Nephron (organoid): ENCODE measurements around the gene NXN.

ENCODE experiments used
- H3K27ac Mint-ChIP-seq, 3 experiments: 2 replicates each; pipeline ENCODE4 v1.8.0; 2020; ENCODE audit warnings: mixed read lengths in 3 of 3, mild to moderate bottlenecking in 2 of 3, moderate library complexity in 1 of 3
- H3K27me3 Mint-ChIP-seq: 2 replicates; pipeline ENCODE4 v1.8.0; 2021; ENCODE audit warnings: low read depth, mild to moderate bottlenecking, moderate library complexity, mixed read lengths
- H3K36me3 Mint-ChIP-seq: 2 replicates; pipeline ENCODE4 v1.8.0; 2020; ENCODE audit warnings: low read depth, mixed read lengths
- H3K4me1 Mint-ChIP-seq: 2 replicates; pipeline ENCODE4 v1.8.0; 2020; ENCODE audit warnings: mixed read lengths
- H3K4me3 Mint-ChIP-seq, 3 experiments: 2 replicates each; pipeline ENCODE4 v1.8.0; 2020; ENCODE audit warnings: mild to moderate bottlenecking in 3 of 3, mixed read lengths in 3 of 3, moderate library complexity in 2 of 3
- H3K9me3 Mint-ChIP-seq: 2 replicates; pipeline ENCODE4 v1.8.0; 2020; ENCODE audit warnings: mixed read lengths
- TF ChIP-seq, protein P1 (sequence below), 3 experiments: fragments of 200-600 bp; sonication (generic); IDR thresholded peaks; one replicate each; pipeline ENCODE4 v1.5.0; 2021; ENCODE audit warnings: antibody characterized with exemption in 3 of 3; ENCODE audit not compliant: unreplicated experiment in 3 of 3

NXN gene

DNA sequence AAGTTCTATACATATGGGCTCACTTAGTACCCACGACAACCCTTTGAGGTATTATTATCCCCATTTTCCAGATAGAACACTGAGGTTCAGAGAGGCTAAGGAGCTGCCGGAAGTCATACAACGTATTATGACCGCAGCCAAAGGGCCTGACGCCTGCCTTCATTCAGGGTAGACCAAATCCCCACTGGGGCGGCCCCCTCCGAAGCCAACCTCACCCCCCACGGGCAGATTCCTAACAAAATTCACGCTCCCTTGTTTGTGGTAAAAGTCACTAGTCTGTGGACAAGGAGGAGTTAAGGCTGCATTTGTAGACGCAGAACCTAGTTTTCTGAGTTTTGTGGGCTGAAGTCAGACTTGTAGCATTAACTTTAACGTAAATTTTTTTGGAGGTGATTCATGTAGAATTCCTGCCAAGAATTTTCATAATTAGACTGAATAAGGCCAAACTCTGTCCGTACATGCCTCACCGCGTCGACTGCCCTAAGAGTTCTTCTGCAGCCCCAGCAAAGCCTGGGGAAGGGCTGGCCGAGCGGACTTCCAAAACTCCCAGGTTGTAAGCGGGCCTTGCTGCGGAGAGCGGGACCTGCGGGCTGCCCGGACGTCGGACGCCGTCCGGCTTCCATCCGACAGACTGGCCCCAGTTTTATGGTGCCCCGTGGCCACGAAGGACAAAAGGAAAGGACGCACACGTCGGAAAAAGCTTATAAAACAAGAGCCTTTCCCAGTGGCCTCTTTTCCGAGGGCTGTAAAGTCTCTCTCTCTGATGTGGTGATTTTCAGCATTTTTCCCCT, 75.7 kb downstream of the NXN start:
- peaks cover 58% of the 10 kb centered on the region for H3K4me1 Mint-ChIP-seq
- H3K27ac Mint-ChIP-seq: peak overlapping the region; percentile 61 to 98 (median 91)
- H3K9me3 Mint-ChIP-seq: no peaks in the 10 kb centered on the region
- no peaks in the 10 kb centered on the region for H3K27me3 Mint-ChIP-seq
- TF ChIP-seq, protein P1, sequence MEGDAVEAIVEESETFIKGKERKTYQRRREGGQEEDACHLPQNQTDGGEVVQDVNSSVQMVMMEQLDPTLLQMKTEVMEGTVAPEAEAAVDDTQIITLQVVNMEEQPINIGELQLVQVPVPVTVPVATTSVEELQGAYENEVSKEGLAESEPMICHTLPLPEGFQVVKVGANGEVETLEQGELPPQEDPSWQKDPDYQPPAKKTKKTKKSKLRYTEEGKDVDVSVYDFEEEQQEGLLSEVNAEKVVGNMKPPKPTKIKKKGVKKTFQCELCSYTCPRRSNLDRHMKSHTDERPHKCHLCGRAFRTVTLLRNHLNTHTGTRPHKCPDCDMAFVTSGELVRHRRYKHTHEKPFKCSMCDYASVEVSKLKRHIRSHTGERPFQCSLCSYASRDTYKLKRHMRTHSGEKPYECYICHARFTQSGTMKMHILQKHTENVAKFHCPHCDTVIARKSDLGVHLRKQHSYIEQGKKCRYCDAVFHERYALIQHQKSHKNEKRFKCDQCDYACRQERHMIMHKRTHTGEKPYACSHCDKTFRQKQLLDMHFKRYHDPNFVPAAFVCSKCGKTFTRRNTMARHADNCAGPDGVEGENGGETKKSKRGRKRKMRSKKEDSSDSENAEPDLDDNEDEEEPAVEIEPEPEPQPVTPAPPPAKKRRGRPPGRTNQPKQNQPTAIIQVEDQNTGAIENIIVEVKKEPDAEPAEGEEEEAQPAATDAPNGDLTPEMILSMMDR (IDR thresholded peaks at IDR 0.05; ENCODE audit: unreplicated experiment in 3 of 3): no peak
- H3K36me3 Mint-ChIP-seq: no peaks in the 10 kb centered on the region
- peak overlapping the region in 1 of 3 experiments; percentile 24 for H3K4me3 Mint-ChIP-seq

DNA sequence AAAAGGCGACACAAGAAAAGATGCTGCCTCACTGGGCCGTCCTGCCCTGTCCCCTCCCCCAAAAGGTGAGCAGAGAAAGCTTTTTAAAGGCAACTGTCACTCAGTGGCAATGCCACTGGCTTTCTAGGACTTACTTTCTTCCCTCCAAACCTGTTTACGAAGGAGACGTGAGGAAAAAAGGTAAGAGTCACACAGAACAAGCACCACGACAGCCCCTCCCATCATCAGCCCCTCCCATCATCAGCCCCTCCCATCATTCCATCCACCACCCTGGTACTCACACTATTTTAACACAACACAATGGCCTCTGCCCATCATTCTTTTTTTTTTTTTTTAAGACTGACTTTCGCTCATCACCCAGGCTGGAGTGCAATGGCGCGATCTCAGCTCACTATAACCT, 77.1 kb downstream of the NXN start:
- Mint-ChIP-seq H3K36me3 (peaks cover 6% of the 10 kb centered on the region), H3K4me3 (no peak overlapping the region), H3K4me1 (peaks cover 64% of the 10 kb centered on the region), H3K27ac (peak overlapping the region in 1 of 3 experiments; percentile 43), H3K9me3 (no peaks in the 10 kb centered on the region), H3K27me3 (no peaks in the 10 kb centered on the region)
- TF ChIP-seq, protein P1 (IDR thresholded peaks at IDR 0.05; ENCODE audit: unreplicated experiment in 3 of 3): no peak

DNA sequence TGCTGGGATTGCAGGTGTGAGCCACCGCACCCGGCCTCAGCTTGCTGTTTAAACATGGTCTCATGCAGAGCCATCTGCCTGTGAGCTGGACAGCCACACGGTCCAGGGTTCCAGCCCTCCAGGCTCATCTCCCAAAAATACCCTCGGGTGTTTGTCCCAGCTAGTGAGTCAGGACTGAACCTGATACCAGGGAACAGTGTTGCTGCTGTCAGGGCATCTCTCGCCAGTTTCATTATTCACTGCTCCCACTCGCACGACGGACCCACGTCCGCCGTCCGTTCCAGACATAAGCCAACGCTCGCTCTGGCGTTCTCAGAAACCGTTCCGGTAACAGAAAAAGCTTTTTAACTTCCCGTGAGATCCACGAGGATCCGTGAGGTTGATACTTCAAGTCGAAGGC, 77.6 kb downstream of the NXN start:
- H3K27me3 Mint-ChIP-seq: no peaks in the 10 kb centered on the region
- no peaks in the 10 kb centered on the region for H3K9me3 Mint-ChIP-seq
- H3K4me1 Mint-ChIP-seq: peaks cover 67% of the 10 kb centered on the region

DNA sequence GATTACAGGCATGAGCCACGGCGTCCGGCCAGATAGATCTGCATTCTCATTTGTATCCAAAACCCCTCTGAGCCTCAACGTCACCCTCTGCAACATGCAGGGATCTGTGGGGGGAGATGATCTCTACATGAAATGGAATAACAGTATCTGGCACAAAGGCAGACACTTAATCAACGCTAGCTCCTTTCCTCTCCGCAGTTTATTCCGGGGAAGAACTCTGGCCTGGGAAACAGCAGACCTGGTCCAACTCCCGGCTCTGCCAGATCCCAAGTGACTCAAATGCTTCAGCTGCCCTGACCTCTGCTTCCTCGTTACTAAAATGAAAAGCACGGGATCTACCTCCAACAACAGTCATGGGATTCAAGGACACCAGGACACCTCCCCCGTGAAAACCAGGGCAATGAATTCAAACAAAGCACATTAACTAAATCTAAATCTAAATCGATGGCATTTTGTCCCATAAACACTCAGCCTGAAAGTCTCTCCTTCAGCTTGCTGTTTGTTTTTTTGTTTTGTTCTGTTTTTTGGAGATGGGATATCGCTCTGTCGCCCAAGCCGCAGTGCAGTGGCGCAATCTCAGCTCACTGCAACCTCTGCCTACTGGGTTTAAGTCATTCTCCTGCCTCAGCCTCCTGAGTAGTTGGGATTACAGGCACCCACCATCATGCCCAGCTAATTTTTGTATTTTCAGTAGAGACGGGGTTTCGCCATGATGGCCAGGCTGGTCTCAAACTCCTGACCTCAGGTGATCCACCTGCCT, 78.2 kb downstream of the NXN start:
- Mint-ChIP-seq H3K27me3 (no peaks in the 10 kb centered on the region), H3K9me3 (no peaks in the 10 kb centered on the region), H3K4me3 (peak overlapping the region in 2 of 3 experiments; percentile 4 to 13), H3K27ac (peak overlapping the region; percentile 11 to 92 (median 86)), H3K36me3 (peaks cover 6% of the 10 kb centered on the region), H3K4me1 (peaks cover 69% of the 10 kb centered on the region)
- TF ChIP-seq, protein P1 (IDR thresholded peaks at IDR 0.05; ENCODE audit: unreplicated experiment in 3 of 3): no peak

More for the DNA sequence above, 77.6 kb downstream of the NXN start:
- Mint-ChIP-seq H3K36me3 (peaks cover 6% of the 10 kb centered on the region), H3K4me3 (no peak overlapping the region), H3K27ac (peak overlapping the region in 1 of 3 experiments; percentile 92)
- TF ChIP-seq, protein P1 (IDR thresholded peaks at IDR 0.05; ENCODE audit: unreplicated experiment in 3 of 3): no peak

DNA sequence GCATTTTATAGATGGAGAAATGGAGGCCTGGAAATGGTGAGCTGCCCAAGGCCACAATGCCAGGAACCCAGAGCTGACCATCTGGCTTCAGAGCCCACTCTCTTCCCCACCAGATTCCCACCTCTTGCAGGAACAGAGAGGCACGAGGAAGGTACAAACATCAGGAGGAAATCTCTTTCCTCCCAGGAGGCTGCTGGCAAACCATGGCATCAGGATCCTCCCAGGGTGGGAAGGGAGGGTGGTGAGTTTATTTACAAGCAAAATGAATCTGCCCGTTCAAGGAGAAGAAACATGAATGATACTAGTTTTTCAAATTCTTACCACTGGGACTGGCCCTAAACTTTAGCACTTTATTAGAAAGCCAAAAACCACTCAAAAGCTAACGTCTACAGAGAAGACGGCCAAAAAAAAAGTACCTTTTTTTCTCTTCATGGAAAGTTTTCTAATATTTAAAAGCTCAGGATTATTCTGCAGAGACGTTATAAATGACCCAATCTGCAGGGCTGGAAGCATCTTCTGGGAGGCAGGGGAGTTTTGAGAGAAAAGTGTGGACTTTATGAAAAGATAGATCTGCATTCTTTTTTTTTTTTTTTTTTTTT, 79.1 kb downstream of the NXN start:
- peak overlapping the region in 2 of 3 experiments; percentile 28 to 29 for H3K4me3 Mint-ChIP-seq
- H3K27ac Mint-ChIP-seq: peak overlapping the region in 2 of 3 experiments; percentile 86 to 92
- peaks cover 69% of the 10 kb centered on the region for H3K4me1 Mint-ChIP-seq
- no peaks in the 10 kb centered on the region for H3K27me3 Mint-ChIP-seq
- H3K36me3 Mint-ChIP-seq: peaks cover 6% of the 10 kb centered on the region
- TF ChIP-seq, protein P1 (IDR thresholded peaks at IDR 0.05; ENCODE audit: unreplicated experiment in 3 of 3): no peak
- H3K9me3 Mint-ChIP-seq: no peaks in the 10 kb centered on the region
